HG02973 (cell line): ENCODE results near the gene LHFPL2.
A peak's percentile ranks its signal among the peaks of the same experiment; 100 is the strongest.
"Not testable (repeated sequence)": the region's sequence is repeated elsewhere in the genome, so short reads cannot be mapped to it uniquely, and the experiment has no call there.

Experiments used
- ATAC-seq: cut with Tn5 transposase; IDR thresholded peaks from one replicate; pipeline ENCODE4 v1.9.1; 2021; ENCODE audit warnings: moderate library complexity; ENCODE audit not compliant: unreplicated experiment

The LHFPL2 gene

DNA sequence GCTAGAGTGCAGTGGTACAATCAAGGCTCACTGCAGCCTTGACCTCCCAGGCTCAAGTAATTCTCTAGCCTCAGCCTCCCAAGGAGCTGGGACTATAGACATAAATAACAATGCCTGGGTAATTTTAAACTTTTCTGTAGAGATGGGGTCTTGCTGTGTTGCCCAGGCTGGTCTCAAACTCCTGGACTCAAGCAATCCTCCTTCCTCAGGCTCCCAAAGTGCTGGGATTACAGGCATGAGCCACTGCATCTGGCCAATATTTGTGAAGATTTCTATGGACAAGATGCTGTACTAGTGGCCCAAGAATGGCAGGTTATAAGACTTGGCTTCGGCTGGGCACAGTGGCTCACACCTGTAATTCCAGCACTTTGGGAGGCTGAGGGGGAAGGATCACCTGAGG lies 18.4 kb upstream of the LHFPL2 start:
- not testable (repeated sequence) for ATAC-seq

DNA sequence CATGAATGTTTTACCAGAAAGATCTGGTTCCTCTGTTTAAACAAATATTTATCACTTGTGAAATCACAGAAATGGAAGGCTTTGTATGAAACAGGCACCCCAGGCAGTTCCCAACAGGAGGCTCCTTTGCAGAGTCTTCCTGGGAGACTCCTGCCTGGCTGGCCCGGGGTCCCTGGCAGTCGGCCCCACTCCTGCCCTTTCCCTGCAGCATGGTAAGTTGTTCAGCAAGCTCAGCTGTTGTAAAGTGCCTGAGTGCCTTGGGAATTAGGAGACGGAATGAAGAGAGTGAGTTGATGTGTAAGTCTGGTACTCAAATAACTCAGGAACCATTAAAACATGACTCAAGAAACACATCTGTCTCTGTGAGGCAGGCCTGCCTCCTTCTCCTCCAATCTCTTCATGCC lies 17.5 kb upstream of the LHFPL2 start:
- no peak for ATAC-seq

DNA sequence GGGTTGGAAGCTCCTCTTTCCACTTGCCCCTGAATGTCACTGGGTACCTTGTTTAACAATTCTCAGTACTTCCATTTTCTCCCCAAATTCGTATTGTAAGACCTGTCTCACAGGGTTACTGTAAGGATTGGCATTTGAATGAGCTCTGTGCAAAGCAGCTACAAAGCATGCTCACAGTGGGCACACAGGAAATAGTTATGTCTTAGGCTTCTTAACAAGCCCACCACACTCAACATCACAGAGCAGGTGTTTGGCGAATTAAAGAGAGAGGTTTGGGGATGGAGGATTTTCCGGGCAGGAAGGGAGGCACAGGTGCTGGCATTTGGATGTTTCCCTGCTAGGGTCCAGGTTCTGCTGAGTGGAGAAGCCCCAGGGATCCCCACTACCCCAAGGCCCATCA lies 17.0 kb upstream of the LHFPL2 start:
- ATAC-seq = no peak

DNA sequence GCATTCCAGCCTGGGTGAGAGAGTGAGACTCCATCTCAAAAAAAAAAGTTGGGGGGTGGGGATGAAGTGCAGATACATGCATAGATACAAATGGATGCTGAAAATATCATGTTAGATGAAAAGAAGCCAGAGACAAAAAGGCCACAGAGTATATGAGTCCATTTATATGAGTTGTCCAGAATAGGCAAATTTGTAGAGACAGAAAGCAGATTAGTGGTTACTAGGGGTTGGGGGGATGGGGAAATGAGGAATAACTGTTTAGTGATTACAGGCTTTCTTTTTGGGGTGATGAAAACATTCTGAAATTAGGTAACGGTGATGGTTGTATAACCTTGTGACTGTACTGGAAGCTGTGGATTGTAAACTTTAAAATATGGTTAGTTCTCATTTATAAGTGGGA lies 13.8 kb upstream of the LHFPL2 start:
- no peak for ATAC-seq

DNA sequence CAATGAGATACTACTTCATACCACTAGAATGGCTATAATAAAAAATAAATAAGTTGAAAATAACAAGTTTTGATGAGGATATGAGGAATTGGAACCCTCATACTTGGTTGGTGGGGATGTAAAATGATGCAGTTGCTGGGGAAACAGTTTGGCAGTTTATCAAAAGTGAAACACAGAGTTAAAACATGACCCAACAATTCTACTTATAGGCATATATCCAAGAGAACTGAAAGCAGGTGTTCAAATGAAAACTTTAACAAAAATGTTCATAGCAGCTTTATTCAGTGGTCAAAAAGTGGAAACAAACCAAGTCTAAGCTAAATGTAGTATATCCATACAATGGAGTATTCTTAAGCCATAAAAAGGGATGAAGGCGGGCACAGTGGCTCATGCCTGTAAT lies 13.1 kb upstream of the LHFPL2 start:
- no peak for ATAC-seq

DNA sequence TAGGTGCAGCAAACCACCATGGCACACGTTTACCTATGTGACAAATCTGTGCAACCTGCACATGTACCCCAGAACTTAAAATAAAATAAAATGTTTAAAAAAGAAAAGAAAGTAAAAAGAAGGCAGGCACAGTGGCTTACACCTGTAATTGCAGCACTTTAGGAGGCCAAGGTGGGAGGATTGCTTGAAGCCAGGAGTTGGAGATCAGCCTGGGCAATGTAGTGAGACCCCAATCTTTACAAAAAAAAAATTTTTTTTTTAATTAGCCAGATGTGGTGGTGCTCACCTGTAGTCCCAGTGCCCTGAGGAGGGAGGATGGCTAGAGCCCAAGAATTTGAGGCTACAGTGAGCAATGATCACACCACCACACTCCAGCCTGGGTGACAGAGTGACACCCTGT lies 12.5 kb upstream of the LHFPL2 start:
- ATAC-seq = no peak

DNA sequence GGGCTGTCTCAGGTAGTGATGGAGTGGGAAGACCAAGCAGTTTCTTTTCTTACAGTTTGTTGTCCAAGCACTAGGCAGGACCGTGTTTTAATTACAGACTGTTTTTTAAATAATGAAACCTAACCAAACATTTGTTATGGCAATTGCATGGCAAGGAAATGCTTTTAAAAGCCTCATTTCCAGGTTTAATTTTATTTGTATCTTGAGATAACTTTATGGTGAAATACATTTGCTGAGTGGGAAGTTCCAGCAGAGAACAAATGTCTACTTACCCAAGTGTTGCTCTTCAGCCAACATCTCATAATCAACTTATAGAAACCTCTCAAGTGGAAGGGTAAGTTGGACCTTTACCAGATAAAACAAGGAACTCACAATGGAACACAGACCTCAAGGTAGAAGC lies 11.8 kb upstream of the LHFPL2 start:
- no peak for ATAC-seq

DNA sequence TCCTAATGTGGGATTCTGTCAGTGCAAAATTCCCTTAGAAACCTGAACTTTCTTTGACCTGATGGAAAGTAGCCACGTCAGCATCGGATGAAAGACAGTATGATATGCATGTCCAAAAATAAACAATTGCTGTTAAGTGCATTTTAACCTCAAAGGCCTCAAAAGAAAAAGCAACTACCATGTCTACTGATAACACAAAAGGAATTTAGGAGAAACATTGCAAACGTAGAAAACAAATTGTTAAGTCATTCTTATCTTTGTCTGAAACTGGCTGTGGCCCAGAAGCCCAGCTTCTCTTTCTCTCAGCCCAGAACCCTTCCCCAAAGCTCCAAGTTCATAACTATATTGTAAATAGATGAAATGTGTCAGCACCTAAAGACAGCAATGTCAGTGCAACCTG lies 11.1 kb upstream of the LHFPL2 start:
- no peak for ATAC-seq

DNA sequence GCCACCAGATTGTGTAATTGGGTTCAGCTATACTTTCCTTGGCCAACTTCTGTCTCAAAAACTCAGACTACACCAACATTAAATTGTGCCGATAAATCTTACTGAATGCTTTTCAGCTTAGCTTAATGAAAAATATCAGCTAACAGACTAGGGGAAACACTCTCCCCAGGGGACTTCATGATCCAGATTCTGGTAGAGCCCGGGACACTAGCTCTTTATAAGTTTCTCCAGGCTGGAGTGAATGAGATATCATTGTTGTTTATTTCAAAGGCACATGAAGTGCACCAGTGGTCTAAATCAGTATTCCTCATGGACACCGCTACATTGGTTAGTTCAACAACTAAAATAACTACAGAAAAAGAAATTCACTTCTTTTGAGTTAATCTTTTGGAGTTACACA lies 10.5 kb upstream of the LHFPL2 start:
- no peak for ATAC-seq

DNA sequence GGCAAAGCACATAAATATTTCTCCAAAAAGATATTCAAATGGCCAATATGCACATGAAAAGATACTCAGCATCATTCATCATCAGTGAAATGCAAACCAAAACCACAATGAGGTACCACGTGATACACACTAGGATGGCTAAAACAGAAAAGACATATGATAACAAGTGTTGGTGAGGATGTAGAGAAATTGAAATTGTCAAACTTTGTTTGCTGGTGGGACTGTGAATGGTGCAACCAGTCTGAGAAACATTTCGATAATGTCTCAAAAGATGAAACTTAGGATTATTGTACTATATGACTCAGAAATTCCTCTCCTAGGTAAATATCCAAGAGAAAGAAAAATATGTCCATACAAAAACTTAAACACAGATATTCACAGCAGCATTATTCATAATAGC lies 8.6 kb upstream of the LHFPL2 start:
- ATAC-seq = no peak

DNA sequence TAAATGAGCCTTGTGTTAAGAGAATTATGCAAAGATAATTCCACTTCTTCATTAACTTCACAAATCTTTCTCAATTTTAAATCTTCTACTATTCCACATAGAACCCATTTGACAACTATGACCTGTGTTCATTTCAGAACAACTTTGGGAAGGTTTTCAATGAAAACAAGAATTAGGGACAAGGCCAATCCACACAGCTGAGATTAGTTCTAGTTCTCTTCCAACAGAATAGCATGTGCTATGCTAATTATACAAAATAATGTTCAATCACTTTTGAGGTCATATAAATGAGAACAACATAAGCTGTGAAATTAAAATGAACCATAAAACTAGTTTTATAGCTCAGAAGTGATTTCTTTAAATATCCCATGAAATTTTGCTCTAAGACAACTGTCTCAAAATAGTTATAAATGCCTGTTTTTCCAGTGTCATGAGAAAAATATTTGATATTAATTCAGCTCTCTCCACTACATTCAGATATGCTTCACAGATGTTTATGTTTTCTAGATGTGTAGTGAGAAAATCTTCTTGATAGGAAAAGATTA lies 7.2 kb upstream of the LHFPL2 start:
- no peak for ATAC-seq

DNA sequence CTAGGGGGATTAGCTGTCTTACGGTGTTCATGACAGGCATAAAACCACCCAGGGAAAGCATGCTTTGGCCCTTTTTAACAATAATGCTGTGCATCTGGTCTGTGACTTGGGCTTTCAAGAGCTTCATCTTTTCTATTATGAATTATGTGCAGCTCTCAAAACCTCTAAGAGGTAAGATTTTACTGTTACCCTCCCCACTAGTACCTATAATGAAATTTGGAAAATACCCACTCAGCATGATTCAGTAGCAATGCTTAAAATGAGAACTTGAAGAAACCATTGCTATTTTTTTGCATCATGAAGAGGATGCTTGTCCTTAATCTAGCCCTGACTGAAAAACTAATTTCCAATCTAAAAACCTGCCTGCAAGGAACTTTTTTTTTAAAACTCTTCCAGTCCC lies 5.8 kb upstream of the LHFPL2 start:
- ATAC-seq = no peak

DNA sequence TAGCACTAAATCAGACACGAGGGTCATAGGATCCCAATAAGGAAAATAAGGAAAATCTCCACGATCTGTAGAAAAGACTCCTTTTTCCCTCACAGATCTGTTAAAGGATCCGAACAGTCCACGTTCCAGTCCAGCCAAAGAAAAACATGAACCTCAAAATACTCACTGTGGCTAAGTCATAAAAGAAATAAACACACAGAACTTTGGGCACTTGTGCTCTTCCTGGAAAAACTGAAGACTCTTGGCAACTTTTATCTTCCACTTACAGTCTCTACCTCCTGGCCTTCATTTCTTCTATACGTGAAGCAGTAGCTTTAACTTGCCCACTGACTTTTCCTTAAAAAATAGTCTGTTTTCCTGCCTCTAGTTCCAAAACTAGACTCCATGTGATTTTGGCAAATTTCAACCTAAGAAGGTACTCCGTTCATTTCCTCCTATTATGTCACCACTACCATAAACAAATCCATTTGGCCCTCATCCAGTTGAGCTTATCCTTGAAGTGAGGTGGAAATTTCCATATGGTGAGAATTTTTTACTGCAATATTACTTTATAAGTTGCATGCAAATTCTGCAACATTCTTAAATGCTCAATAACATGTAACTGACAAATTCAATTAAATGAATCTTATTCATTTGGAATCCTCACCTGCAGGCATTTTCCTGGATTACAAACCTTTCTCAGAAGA lies 5.3 kb upstream of the LHFPL2 start:
- no peak for ATAC-seq

DNA sequence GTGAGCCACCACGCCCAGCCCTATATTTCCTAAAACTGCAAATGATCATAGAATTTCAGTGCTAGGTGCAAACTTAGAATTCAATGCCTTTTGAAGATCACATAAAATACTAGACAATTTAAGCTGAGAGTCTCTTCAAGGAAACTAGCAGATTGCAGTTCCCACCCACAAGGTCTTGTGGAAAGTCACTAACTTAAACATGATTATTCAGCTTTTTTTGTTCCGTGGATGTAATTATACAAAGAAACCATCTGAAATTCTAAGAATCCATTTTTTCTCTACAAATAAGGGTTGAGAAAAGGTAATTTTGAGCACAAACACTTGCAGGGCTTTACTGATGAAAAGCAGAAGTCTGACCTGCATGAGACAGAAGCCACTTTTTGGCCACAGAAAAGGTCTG lies 4.5 kb upstream of the LHFPL2 start:
- ATAC-seq = no peak

DNA sequence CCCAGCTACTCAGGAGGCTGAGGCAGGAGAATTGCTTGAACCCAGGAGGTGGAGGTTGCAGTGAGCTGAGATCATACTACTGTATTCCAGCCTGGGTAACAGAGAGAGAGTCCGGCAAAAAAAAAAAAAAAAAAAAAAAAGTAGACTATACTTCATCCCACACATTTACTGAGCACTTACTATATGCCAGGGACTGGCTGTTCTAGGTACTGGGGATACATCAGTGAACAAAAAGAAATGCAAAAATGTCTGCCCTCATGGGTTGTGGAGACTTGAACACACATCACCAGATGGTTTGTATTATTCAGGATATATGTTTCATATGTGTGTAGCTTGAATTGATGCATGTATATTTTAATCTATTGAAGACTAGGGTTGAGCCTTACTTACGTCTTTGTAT lies 2.9 kb upstream of the LHFPL2 start:
- ATAC-seq = no peak

DNA sequence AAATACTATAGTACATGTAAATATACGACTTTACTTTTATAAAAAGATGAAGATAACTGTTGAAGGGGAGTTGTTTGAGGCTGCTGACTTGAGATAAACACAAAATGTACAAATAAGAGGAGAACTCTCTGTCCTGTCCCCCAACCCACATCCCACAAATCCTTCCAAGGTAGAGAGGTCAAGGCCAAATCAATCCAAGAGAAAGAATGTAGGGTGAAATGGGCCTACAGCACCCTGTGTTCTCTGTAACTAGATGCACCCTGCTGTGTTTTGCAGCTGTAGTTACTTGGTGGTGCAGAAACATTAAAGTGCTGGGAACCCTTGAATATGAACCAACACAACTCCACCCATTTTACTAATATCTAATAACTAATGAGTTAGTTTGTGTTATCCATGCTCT lies 2.0 kb upstream of the LHFPL2 start:
- ATAC-seq = no peak

DNA sequence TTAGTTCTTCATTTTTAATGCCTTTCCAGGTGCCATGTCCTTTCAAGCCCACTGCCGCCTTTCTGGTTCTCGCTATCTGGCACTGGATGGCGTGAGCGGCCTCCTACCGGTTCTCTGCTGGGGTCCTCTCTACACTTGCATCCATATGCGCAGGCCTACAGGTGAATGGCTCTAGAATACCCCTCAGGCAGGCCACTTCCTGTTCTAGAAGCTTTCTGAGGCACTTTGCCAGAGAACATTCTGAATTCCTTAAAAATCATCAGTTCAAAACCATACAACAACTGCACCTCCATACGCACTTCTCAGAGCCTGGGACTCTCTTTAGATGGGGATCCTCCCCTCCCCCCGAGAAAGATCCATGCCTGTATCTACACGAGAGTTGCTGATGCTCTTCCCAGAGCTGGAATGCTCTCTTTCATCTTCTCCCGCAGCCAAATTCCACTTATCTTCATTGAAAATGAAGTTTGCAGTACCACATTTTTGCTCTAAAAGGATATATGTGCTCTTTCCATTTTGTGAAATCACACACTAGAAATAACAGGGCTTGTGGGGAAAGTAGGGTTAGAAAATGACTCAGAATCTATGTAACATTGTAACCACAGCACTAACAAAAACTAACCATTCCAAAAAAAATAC lies 1.4 kb upstream of the LHFPL2 start:
- ATAC-seq = no peak

DNA sequence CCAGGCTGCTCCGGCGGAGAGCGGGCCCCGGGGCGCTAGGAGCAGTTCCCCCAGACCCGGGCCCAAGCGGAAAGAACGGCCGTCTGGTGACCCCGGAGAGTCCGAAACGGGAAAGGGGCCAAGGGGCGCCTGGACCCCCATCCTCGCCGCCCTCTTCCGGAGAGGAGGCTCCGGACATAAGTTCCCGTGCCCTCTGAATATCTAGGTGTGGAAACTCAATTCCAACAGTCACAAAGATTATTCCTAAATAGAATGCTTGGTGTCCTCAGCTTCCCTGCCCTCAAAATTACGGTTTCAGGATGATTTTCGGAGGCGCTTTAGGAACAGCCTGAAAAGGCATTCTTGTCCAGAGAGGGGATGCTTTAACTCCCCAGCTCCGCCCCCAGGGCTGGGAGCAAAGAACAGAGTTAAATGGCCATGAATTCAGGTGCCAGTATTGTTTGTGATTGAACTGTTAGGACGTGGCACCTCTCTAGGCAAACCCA lies 681 bp upstream of the LHFPL2 start:
- ATAC-seq = no peak

DNA sequence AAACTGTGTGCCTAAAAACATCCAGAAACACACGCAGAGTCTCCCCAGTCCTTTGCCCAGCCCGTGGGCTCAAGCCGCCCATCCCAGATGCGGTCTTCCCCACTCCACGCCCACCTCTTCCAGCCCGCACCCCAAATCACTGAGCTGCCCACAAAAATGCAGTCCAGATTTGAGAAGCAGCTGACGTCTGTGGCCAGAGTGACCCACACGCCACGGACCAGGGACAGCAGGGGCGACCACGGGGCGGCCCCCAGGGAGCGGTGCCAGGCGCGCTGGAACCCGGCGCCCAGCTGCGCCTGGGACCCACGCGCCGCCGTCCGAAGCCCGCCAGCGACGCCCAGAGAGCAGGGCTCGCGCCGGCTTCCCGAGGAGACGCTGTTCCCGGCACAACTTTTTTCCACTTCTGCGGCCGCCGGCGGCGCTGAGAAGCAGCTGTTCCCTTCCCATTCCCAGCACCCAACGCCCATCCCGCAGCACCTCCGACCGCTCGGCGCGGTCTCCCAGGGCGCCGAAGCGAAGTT lies 674 bp downstream of the LHFPL2 start:
- ATAC-seq = peak; percentile 27

DNA sequence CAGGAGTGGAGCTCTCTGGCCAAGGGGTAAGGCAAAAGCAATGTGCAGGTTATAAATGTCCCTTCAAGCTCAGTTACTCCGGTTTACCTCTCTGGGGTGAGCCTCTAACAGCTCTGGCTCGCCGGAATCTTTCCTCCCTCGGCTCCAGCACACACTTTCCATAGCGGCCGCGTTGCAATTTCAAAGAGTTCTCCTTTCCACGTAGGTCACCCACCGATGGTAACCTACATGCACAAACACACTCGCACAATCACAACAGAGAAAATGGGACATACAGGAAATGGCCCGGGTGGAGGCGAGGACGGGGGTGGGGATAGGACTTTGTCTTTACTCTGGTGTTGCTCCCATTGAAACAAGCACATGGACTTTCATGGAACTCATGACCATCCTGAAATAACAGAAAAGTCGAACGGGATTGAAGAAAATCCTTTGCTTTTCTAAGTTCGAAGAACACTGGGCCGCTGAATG lies 1.2 kb downstream of the LHFPL2 start:
- ATAC-seq = no peak

DNA sequence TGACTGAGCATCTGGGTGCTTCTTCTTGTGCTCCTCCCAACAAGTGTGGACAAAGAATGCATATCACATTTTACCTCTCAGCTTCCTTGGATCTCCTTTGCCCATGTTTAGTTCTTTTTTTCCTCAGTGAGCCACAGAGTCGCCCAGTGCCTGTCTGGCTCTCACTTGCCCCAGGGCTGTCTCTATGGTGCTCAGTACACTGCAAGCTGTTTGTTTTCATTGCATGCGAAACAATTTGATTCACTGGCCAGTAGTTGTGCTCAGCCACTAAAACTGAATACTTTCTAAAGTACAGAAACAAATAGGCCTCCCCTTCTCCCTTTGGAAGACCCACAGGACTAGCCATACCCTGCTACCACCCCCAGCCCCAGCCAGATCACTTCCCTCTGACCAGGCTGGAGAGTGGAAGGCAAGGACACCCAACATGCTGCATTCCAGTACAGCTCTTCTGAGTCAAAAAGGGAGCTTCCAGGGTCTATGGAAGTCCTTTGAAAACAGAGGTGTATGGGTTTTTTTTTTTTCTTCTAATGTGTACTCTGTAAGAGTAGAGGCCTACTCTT lies 3.8 kb downstream of the LHFPL2 start:
- no peak for ATAC-seq

DNA sequence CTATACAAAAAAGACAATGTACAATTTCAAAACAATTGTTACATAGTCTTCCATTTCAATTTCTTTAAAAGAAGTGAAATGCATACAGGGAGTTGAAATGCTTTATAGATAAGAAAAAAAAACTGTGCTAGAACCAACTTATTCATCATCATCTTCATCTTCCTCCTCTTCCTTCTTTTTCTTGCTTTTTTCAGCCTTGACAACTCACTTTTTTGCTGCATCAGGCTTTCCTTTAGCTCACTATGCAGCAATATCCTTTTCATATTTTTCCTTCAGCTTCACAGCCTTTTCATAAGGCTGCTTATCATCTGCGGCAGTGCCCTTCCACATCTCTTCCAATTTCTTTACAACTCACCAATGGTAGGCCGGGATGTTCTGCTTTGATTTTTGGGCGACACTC lies 4.4 kb downstream of the LHFPL2 start:
- no peak for ATAC-seq
